ENCODE results near the gene DET1. TPM values are rescaled to one million over a fixed set of nuclear protein-coding genes. Genes with fewer than 3 reads are reported as not detected.
"Not testable (repeated sequence)": the region's sequence is repeated elsewhere in the genome, so short reads cannot be mapped to it uniquely, and the experiment has no call there.

DET1 gene
- total RNA-seq, 2 donors from 2014 or later = 4.4 to 4.8 TPM

DNA sequence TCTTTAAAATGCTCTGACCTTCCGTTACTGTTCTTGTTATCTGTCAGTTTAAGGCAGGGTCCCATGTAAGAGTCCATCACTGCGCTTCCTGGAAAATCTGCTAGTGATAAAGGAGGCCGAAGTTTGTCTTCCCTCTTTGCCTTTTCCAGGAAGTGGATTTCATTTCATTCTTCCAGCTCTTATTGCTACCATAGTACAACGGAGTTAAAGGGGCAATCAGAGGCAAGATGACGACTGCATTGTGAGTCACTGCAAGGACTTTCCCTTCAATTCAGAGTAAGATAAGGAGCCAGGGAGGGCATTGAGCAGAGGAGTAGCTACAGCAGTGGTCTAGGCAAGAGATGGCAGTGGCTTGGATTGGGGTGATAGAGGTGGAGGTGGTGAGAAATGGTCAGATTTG lies 17.2 kb upstream of the DET1 start:
- 87% methylated on average over 4 to 5 of the region's 5 CpGs for WGBS, 2 experiments (ENCODE audit: insufficient coverage in 1 of 2, insufficient read length in 1 of 2)
- DNase-seq = no peak
- H3K9ac ChIP-seq (ENCODE audit: extremely low read depth, low read length, poor library complexity, severe bottlenecking) = no peak overlapping the region
- H3K4me3 ChIP-seq (ENCODE audit: low read length) = no peak overlapping the region
- Mint-ChIP-seq H3K9me3 (peaks cover 36% of the 10 kb centered on the region), H3K4me3 (no peak overlapping the region), H3K4me1 (peaks cover 36% of the 10 kb centered on the region), H3K36me3 (ENCODE audit: low read depth) (peaks cover 63% of the 10 kb centered on the region), H3K27ac (no peak overlapping the region), H3K27me3 (ENCODE audit: insufficient read depth) (no peaks in the 10 kb centered on the region)
- H3K27ac ChIP-seq (ENCODE audit: low read depth, low read length) = no peak overlapping the region
- H3K4me1 ChIP-seq (ENCODE audit: control insufficient read depth, insufficient read depth, low read length) = peaks cover 13% of the 10 kb centered on the region
- H3K9me3 ChIP-seq (ENCODE audit: control insufficient read depth, low read length) = peaks cover 19% of the 10 kb centered on the region
- H3K36me3 ChIP-seq (ENCODE audit: control insufficient read depth, insufficient read depth, low read length) = peaks cover 74% of the 10 kb centered on the region
- no peaks in the 10 kb centered on the region for H3K27me3 ChIP-seq (ENCODE audit: control insufficient read depth, insufficient read depth, low read length, poor library complexity, severe bottlenecking)
- TF ChIP-seq, protein P1, sequence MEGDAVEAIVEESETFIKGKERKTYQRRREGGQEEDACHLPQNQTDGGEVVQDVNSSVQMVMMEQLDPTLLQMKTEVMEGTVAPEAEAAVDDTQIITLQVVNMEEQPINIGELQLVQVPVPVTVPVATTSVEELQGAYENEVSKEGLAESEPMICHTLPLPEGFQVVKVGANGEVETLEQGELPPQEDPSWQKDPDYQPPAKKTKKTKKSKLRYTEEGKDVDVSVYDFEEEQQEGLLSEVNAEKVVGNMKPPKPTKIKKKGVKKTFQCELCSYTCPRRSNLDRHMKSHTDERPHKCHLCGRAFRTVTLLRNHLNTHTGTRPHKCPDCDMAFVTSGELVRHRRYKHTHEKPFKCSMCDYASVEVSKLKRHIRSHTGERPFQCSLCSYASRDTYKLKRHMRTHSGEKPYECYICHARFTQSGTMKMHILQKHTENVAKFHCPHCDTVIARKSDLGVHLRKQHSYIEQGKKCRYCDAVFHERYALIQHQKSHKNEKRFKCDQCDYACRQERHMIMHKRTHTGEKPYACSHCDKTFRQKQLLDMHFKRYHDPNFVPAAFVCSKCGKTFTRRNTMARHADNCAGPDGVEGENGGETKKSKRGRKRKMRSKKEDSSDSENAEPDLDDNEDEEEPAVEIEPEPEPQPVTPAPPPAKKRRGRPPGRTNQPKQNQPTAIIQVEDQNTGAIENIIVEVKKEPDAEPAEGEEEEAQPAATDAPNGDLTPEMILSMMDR (conservative IDR thresholded peaks at IDR 0.05) = no peak

DNA sequence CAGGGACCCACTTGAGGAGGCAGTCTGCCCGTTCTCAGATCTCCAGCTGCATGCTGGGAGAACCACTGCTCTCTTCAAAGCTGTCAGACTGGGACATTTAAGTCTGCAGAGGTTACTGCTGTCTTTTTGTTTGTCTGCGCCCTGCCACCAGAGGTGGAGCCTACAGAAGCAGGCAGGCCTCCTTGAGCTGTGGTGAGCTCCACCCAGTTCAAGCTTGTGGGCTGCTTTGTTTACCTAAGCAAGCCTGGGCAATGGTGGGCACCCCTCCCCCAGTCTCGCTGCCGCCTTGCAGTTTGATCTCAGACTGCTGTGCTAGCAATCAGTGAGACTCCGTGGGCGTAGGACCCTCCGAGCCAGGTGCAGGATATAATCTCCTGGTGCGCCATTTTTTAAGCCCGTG lies 13.1 kb upstream of the DET1 start:
- H3K4me1 ChIP-seq (ENCODE audit: control insufficient read depth, insufficient read depth, low read length); H3K27me3 ChIP-seq (ENCODE audit: control insufficient read depth, insufficient read depth, low read length, poor library complexity, severe bottlenecking); H3K27me3 Mint-ChIP-seq (ENCODE audit: insufficient read depth); DNase-seq; H3K27ac Mint-ChIP-seq; H3K4me1 Mint-ChIP-seq; H3K27ac ChIP-seq (ENCODE audit: low read depth, low read length); H3K4me3 ChIP-seq (ENCODE audit: low read length); H3K9ac ChIP-seq (ENCODE audit: extremely low read depth, low read length, poor library complexity, severe bottlenecking); H3K4me3 Mint-ChIP-seq: not testable (repeated sequence)
- peaks cover 34% of the 10 kb centered on the region for H3K36me3 ChIP-seq (ENCODE audit: control insufficient read depth, insufficient read depth, low read length)
- peaks cover 22% of the 10 kb centered on the region for H3K9me3 ChIP-seq (ENCODE audit: control insufficient read depth, low read length)
- H3K9me3 Mint-ChIP-seq = peaks cover 57% of the 10 kb centered on the region
- WGBS, 2 experiments (ENCODE audit: insufficient coverage in 1 of 2, insufficient read length in 1 of 2) = 94 to 96% methylated on average over 2 to 9 of the region's 9 CpGs
- H3K36me3 Mint-ChIP-seq (ENCODE audit: low read depth) = peaks cover 64% of the 10 kb centered on the region

DNA sequence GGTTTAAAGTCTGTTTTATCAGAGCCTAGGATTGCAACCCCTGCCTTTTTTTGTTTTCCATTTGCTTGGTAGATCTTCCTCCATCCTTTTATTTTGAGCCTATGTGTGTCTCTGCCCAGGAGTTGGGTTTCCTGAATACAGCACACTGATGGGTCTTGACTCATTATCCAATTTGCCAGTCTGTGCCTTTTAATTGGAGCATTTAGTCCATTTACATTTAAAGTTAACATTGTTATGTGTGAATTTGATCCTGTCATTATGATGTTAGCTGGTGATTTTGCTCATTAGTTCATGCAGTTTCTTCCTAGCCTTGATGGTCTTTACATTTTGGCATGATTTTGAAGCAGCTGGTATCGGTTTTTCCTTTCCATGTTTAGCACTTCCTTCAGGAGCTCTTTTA lies 11.5 kb upstream of the DET1 start:
- not testable (repeated sequence) for H3K9ac ChIP-seq (ENCODE audit: extremely low read depth, low read length, poor library complexity, severe bottlenecking); H3K4me1 ChIP-seq (ENCODE audit: control insufficient read depth, insufficient read depth, low read length); H3K27ac ChIP-seq (ENCODE audit: low read depth, low read length); H3K27me3 ChIP-seq (ENCODE audit: control insufficient read depth, insufficient read depth, low read length, poor library complexity, severe bottlenecking); H3K4me3 ChIP-seq (ENCODE audit: low read length); H3K27ac Mint-ChIP-seq; H3K4me3 Mint-ChIP-seq; H3K27me3 Mint-ChIP-seq (ENCODE audit: insufficient read depth); DNase-seq; H3K4me1 Mint-ChIP-seq
- peaks cover 19% of the 10 kb centered on the region for H3K36me3 ChIP-seq (ENCODE audit: control insufficient read depth, insufficient read depth, low read length)
- Mint-ChIP-seq H3K9me3 (peaks cover 62% of the 10 kb centered on the region), H3K36me3 (ENCODE audit: low read depth) (peaks cover 50% of the 10 kb centered on the region)
- peaks cover 22% of the 10 kb centered on the region for H3K9me3 ChIP-seq (ENCODE audit: control insufficient read depth, low read length)
- WGBS, 2 experiments (ENCODE audit: insufficient coverage in 1 of 2, insufficient read length in 1 of 2) = 95% methylated on average over 1 of the region's 1 CpG; no CpG with 5 or more reads in 1 of the 2 experiments

DNA sequence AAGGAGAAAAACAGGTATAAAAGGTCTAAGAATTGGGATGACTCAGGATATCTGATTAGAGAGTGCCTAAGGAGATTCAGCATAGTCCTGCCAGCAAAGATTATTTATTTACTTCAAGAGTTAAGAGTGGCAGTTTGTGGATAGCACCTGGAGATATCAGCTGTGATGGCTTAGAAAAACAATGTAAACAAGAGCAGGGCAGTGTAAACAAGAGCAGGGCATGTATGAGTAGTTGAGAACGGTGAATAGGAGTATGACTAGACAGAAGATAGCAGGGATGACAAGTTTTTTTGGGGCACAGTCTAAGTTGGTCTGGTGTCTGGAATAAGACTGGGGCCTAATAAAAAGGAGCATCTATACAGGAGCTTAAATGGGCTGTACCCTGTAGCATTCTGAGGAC lies 1.5 kb upstream of the DET1 start:
- H3K27me3 Mint-ChIP-seq (ENCODE audit: insufficient read depth); H3K27ac ChIP-seq (ENCODE audit: low read depth, low read length); H3K4me3 ChIP-seq (ENCODE audit: low read length); H3K4me3 Mint-ChIP-seq; H3K9me3 Mint-ChIP-seq; DNase-seq; H3K27me3 ChIP-seq (ENCODE audit: control insufficient read depth, insufficient read depth, low read length, poor library complexity, severe bottlenecking); H3K27ac Mint-ChIP-seq; H3K9me3 ChIP-seq (ENCODE audit: control insufficient read depth, low read length); H3K9ac ChIP-seq (ENCODE audit: extremely low read depth, low read length, poor library complexity, severe bottlenecking): not testable (repeated sequence)
- H3K4me1 Mint-ChIP-seq = peaks cover 33% of the 10 kb centered on the region
- Histone ChIP-seq H3K36me3 (ENCODE audit: control insufficient read depth, insufficient read depth, low read length) (peaks cover 21% of the 10 kb centered on the region), H3K4me1 (ENCODE audit: control insufficient read depth, insufficient read depth, low read length) (peaks cover 13% of the 10 kb centered on the region)
- WGBS, 2 experiments (ENCODE audit: insufficient coverage in 1 of 2, insufficient read length in 1 of 2) = 75 to 100% methylated on average over 1 of the region's 1 CpG
- H3K36me3 Mint-ChIP-seq (ENCODE audit: low read depth) = peaks cover 30% of the 10 kb centered on the region

DNA sequence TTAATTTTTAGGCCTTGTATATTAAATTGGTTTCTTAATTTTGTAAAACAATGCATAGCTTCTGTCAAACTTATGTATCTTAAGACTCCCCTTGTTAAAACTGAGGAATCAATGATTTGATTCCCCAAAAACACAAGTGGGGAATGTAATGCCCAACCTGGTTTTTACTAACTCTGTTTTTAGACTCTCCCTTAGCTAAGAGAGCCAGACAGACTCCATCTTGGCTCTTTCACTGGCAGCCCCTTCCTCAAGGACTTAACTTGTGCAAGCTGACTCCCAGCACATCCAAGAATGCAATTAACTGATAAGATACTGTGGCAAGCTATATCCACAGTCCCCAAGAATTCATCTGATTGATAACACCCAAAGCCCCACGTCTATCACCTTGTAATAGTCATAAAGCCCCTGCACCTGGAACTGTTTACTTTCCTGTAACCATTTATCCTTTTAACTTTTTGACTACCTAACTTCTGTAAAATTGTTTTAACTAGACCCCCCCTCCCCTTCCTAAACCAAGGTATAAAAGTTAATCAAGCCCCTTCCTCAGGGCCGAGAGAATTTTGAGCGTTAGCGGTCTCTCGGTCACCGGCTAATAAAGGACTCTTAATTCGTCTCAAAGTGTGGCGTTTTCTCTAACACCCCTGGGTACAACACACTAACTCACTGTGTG lies 768 bp downstream of the DET1 start:
- not testable (repeated sequence) for H3K9me3 Mint-ChIP-seq; H3K27me3 ChIP-seq (ENCODE audit: control insufficient read depth, insufficient read depth, low read length, poor library complexity, severe bottlenecking); H3K27me3 Mint-ChIP-seq (ENCODE audit: insufficient read depth); H3K4me3 Mint-ChIP-seq; H3K9me3 ChIP-seq (ENCODE audit: control insufficient read depth, low read length); DNase-seq
- Histone ChIP-seq H3K4me1 (ENCODE audit: control insufficient read depth, insufficient read depth, low read length) (peaks cover 13% of the 10 kb centered on the region), H3K27ac (ENCODE audit: low read depth, low read length) (peak overlapping the region; percentile 86), H3K36me3 (ENCODE audit: control insufficient read depth, insufficient read depth, low read length) (peaks cover 40% of the 10 kb centered on the region), H3K4me3 (ENCODE audit: low read length) (peak overlapping the region; percentile 67), H3K9ac (ENCODE audit: extremely low read depth, low read length, poor library complexity, severe bottlenecking) (peak overlapping the region; percentile 81)
- H3K4me1 Mint-ChIP-seq = peaks cover 54% of the 10 kb centered on the region
- H3K27ac Mint-ChIP-seq = peak overlapping the region; percentile 96
- 18 to 29% methylated on average over 5 to 7 of the region's 8 CpGs for WGBS, 2 experiments (ENCODE audit: insufficient coverage in 1 of 2, insufficient read length in 1 of 2)
- peaks cover 37% of the 10 kb centered on the region for H3K36me3 Mint-ChIP-seq (ENCODE audit: low read depth)
